GM18861 (cell line): ENCODE data around the gene SH2B3.
"Not testable (repeated sequence)": the region's sequence is repeated elsewhere in the genome, so short reads cannot be mapped to it uniquely, and the experiment has no call there.

Source experiments
- ATAC-seq: cut with Tn5 transposase; IDR thresholded peaks from one replicate; pipeline ENCODE4 v1.9.1; 2021; ENCODE audit not compliant: unreplicated experiment

Gene SH2B3

GRCh38 chr12:111405859-111406473 is at the start of gene SH2B3:
SH2B3 (plus strand) TSS chr12:111405923; CDS start chr12:111418146, 12,223 bp downstream.
- ATAC-seq = no peak

- ATAC-seq = no peak
These were observed 46.4 kb upstream of the SH2B3 start for GRCh38 chr12:111359231-111359913.

DNA sequence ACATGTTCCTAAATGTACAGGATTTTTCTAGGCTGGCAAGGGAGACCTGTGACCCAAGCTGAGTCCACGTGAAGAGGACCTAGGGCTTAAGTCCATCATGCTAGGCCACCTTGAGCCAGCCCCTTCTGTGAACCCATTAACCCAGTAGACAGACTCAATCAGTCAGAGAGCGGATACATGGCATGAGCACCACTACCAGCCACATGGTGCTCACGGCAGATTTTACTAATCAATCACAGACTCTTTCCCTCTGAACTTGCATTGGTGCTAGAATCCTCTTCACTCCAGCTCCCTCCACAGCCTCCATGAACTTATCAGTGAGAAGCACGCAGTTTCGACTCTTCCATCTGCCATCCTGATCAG is 45.8 kb upstream of the SH2B3 start:
- no peak for ATAC-seq

DNA sequence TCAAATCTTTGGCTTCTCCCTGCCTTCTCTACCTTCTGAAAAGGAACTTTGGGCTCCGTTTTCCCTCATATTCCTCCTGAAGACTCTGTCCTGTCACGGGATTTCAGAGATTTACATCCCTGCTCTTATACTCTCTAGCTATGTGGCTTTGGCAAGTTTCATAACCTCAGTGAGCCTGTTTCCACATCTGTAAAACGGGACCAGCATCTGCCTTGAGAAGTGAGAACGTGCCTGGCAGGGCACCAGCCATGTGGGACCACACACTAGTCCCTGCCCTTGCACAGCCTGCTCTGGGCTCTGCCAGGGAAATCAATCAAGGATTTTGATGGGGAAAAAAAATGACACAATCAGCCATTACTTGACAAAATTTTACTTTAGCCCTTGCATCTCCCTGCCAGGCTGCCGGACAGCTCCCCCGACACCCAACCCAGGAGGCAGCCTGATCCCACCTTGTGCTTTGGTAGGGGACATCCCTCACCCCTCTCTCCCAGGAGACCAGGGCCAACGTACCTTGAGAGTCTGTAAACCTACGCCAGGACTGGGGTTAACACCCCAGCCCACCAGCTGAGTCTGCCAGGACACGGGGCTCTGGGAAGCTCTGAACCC is 45.3 kb upstream of the SH2B3 start:
- no peak for ATAC-seq

GRCh38 chr12:111361073-111361716 is 44.5 kb upstream of the SH2B3 start:
- ATAC-seq = no peak

DNA sequence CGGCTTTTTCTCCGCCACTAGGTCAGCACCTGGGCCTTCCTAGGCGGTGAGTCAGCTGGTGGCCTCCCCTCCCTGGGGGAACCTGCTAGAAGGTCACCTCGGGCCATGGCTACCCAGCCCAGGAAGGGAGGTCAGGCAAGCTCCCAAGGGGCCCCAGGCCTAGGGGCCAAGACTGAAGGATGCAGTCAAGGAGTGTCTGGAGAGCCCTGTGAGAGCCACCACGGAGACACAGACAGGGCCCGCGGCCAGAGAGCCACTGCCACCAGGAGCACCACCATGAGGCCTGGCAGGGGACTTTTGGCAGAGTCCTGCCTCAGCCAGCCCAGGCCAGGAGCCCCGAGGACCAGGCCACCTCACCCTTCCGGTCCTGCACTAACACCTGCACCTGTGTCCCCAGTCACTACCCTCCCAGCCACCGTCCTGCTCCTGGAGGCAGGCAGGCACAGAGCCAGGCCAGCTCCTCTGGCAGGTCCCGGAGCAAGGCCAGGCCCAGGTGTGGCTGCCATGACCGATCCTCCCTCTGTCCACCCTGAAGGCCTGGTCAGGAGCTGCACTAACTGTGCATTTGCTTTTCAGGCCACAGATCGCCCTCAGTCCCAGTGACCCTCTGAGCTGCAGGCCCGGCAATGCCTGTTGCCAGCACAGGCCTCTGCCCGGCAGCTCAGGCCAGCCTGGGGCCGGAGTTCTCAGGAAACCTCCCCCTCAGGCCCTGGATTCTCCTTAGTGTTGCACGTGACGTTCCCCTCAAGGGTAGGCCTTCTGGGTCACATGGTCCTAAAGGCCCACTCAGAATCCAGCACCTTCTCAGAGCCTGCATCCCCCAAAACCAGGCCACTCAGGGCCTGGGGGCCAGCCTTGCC is 43.8 kb upstream of the SH2B3 start:
- ATAC-seq = no peak

GRCh38 chr12:111362687-111363475 is 42.8 kb upstream of the SH2B3 start:
- ATAC-seq = no peak

GRCh38 chr12:111363578-111363977 is 42.1 kb upstream of the SH2B3 start:
- no peak for ATAC-seq

DNA sequence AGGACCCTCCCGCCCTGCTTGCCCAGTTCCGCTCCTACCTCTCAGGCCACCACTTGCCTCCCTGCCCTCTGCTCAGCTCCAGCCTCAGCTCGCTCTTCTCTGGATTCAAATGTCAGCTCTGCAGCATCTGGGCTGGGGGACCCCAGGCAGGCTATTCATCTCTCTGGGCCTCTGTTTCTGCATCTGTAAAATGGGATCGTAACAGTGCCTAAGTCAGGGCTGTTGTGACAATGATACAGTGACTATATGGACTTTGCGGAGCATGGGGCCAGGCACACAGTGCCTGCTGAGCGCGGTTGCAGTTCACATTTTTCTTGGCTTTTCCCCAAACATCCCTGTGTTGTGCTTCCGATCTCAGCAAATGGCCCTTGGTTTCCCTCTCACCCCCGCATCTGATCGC is 39.6 kb upstream of the SH2B3 start:
- no peak for ATAC-seq

DNA sequence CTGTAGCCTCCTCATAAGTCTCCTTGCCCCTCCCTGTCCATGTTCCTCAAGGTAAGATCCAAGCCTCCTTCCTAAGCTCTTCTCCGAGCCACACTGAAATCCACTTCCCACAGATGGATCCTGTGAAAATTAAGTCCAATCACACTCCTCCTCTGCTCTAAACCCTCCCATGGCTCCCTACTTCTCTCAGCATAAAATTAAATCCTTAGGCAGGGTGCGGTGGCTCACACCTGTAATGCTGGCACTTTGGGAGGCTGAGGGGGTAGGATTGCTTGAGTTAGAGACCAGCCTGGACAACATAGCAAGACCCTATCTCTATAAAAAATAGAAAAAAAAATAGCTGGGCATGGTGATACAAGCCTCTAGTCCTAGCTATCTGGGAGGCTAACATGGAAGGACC is 39.1 kb upstream of the SH2B3 start:
- ATAC-seq = no peak

DNA sequence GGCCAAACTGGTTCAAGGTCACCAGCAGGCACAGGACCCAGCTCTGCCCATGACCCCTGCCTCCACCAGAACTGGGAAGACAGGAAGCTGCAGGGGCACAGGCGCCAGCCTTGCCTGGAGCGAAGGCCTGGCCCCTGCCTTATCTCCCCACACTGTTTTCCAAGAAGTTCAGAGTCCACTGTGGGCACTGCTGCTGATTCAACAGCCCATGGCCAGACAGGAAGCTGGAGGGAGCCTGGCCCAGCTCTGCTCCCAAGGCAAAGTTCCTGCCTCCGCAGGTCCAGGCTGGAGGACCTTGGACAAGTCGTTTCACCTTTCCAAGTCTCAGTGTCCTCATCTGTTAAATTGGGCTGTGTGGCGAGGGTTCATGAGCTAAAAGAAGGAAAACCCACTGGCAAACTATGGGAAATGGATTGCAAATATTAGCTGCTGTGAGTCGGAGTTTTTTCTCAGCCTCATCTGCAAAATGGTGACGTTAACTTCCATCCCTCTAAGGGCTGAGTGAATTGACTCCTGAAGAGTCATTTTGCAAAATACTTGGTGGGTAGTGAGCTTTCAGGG is 38.0 kb upstream of the SH2B3 start:
- no peak for ATAC-seq

DNA sequence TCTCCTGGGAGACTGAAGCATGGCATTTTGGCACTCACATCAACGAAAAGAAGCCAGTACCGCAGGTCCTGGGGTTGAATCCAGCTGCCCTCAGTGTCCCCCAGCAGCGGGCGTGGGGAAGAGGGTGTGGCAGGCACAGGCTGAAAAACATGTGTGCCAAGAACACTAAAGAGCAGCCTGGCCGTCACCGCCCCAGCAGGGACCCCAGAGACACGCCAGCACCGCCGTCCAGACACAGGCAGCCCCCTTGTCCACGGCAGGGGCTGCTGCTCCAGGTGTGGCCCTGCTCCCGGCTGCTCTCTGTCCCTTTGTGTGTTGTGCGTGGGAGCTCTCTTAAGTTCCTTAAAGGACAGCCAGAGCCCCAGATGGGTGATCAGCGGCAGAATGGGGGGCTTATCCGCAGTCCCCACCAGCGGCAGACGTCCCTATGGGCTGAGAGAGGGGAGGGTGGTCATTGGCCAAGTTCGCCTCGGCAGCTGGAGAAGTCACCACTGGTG is 37.4 kb upstream of the SH2B3 start:
- ATAC-seq = no peak

- ATAC-seq = peak; percentile 72
These were observed 36.8 kb upstream of the SH2B3 start, which contains the start of gene PHETA1 for GRCh38 chr12:111368788-111369495. PHETA1 (minus strand) TSS chr12:111369095; CDS start chr12:111363427, 5,668 bp downstream.

GRCh38 chr12:111369496-111370220 is 36.1 kb upstream of the SH2B3 start:
- no peak for ATAC-seq

- not testable (repeated sequence) for ATAC-seq
These were observed 32.5 kb upstream of the SH2B3 start for GRCh38 chr12:111373231-111373630.

- ATAC-seq = no peak
These were observed 28.3 kb upstream of the SH2B3 start for GRCh38 chr12:111377440-111377839.

- ATAC-seq = no peak
These were observed 25.7 kb upstream of the SH2B3 start for GRCh38 chr12:111379942-111380554.

DNA sequence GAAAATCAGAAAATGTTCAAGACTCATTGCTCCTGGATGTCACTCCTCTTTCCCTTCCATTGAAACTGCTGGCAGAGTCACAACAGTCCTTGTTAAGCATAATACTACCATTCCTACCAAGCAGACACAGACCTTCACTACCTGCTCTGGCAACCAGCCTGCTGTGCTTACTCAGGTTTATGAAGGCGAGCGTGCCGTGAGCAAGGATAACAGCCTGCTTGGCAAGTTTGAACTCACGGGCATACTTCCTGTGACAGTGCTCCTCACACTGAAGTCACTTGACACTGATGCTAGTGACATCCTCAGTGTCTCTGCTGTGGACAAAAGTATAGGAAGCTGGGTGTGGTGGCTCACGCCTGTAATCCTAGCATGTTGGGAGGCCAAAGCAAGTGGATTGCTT is 21.1 kb upstream of the SH2B3 start:
- ATAC-seq = no peak
